NCI-H82 (cell line): ENCODE measurements around the gene BTNL9.
A peak's percentile ranks its signal among the peaks of the same experiment; 100 is the strongest.
"Not testable (repeated sequence)": the region's sequence is repeated elsewhere in the genome, so short reads cannot be mapped to it uniquely, and the experiment has no call there.

ENCODE experiments used
- DNase-seq: peaks from one replicate; lab custom pipeline; 2025; lab: John Stamatoyannopoulos, UW

The BTNL9 gene

GRCh38 chr5:181061645-181062044, 21.6 kb downstream of the BTNL9 start:
- DNase-seq, result no peak

GRCh38 chr5:181062631-181063030, 22.6 kb downstream of the BTNL9 start:
- DNase-seq, result no peak

- DNase-seq, result no peak
These were observed 23.4 kb downstream of the BTNL9 start for GRCh38 chr5:181063514-181063913.

DNA sequence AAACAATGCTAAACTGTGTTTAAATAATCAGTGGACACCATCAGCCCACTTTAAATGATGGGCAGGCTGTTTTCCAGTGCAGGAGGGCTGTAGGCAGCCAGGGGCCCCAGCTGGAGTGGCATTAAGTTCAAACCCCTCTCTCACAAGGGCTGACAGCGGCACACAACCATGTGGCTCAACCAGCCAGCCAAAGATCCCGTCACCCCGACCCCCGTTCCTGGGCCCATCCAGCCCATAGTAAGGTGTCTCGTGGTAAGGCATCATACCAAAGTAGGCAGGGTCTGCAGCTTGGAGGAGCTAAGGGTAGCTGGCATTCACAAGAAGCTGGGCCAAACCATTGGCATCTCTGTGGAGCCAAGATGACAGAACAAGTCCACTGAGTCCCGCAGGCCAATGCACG, 24.9 kb downstream of the BTNL9 start:
- DNase-seq, result no peak

DNA sequence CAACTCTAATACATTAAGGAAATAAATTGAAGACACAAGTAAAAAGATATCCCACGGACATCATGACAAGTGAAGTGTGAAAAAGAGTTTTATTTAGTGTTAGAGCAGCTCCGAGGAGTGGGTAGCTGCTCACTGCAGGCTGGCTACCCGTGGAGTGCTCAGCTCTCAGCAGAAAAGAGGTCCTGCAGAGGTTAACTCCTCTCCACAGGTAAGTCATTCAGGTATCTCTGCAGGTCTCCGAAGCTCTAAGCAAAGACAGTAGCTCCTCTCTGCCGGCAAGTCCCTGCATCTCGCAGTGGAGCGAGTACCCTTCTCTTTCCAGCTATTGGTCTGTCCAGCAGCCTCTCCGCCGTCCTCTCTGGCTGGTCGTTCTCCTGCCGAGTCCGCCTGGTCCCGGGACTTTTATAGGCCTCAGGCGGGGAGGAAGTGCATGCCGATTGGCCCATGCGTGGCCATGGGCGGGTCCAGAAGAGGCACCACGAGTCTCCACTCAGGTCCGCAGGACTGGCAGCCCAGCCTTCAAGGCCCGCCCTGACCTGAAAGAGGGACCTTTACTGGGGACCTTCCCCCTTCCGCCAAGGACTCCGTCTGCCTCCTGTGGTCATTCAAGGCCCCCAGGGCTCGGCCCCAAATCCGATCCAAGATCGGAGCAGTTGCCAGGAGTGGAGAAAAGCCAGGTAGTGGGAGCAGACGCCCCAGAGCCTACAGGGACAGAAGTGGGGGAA, 29.9 kb downstream of the BTNL9 start:
- no peak for DNase-seq

DNA sequence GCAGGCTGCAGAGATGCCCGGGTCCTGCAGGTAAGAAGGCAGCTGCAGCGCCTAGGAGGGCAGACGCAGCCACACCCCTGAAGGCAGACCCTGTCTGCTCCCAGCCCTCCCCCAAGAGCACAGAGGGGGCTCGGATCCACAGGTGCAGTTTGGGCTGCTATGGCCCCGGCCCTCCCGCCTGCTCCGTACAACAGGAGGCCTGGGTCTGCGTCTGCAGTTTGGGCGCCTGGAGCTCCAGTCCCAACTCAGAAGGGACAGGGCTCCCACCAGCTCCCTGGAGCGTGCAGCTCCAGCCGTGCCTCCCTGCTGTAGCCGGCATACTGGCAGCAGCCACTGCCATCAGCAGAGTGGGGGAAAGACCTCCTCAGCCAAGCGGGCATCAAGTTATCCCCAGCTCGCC, 30.5 kb downstream of the BTNL9 start:
- no peak for DNase-seq

DNA sequence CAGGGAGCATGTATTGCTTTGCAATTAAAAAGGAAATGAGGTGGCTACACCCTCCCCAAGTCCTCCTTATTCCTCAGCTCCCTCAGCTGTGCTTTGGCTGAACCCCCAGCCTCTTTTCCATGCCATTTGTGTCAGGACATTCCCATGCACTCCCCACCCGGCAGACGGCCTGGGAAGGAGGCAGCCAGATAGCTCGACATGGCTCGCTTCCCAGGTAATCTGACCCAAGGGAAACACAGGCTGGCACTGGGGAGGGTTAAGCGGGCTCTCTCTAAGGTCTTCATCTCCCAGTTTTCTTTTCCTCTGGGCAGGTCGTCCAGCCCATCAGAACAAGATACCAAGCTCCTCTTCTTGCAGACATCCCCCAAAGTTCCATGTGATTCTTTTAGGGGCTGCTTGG, 31.2 kb downstream of the BTNL9 start:
- DNase-seq, result no peak

- DNase-seq, result no peak
These were observed 36.9 kb downstream of the BTNL9 start for GRCh38 chr5:181076920-181077319.

DNA sequence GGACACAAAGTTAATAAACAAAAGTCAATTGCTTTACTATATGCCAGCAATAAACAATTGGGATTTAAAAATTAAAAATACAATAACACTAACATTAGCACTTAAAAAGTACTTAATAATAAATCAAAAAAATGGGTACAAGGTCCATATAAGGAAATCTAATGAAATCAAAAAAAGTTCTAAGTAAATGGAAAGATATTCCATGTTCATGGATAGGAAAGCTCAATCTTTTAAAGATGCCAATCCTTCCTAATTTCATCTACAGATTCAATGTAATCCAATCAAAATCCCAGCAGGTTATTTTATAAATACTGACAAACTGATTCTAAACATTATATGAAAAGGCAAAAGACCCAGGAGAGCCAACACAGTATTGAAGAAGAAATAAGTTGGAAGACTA, 41.9 kb downstream of the BTNL9 start:
- DNase-seq, result no peak

DNA sequence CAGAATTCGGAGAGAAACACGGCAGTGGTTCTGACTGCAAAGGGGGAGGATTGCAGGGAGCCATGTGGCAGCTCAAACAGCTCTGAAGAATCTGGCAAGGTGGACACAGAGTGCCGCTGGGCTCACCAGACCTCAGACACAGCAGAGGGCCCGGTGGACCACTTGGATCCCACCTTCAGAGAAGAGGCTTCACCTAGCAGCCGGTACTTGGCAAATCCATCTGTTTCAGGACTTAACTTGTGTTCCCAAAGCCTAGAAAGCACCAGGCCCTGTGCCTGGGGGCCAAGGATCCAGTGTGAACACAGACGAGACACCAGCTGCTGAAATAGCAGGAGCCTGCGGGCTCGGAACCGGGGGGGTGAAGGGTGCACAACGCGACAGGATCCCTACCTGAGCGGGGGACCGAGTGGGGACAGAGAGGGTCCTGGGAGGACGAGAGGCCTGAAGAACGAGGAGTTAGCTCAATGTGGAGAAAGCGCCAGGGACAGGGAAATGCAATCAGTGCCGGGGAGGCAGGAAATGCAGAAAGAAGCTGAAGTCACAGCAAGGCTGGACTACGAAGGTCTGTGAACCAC, 44.6 kb downstream of the BTNL9 start:
- DNase-seq, result no peak

DNA sequence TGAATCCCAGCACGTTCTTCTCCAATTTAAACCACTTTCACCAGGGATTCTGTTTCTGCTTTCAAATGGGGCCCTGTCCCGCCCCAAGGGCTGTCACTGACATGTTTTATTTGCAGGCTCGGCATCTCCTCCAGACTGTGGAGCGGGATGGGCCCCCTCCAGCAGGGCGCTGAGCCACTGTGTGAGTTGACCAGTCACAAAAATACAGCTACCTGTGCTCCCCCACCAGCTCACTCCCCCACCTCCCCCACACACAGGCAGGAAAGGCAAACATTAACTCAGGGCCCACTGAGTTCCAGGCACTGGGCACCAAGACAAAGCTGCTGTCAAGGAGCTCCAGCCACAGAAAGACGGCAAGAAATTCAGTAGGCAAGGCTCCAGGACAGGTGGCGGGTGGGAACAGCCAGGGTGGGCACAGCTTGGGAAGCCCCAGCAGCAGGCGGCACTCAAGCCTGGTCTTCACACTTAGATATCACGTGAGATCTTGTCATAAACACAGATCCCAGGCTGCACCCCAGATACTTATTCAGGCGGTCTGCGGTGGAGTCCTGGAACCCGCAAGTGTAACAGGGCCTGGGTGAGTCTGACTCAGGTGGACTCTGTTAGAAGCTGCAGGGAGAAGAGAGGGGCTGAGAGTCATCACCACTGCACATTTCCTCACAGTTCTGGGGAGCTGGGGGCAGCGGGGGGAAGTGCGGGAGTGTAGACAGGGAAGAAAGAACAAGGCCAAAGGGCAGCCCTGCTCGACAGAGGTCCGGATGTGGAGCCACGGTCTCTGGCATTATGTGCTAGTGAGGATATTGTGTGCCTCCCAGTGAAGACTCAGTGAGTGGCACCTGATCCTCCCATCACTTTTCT, 46.2 kb downstream of the BTNL9 start:
- no peak for DNase-seq

DNA sequence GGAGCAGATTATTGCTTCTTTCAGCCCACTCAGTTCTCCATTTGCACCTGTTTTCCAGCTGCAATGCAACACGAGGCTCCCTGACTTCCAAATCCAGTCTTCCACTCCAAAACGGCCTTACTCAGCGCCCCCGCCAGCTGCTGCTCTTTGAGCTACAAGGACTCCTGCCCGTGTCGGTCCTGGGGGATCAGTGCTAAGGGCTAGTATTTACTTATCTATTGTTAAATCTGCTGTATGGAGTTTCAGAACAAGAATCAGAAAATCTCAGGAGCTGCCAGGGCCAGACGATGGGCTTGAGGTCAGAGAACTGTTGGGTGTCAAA, 46.8 kb downstream of the BTNL9 start:
- DNase-seq, result no peak

- no peak for DNase-seq
These were observed 47.2 kb downstream of the BTNL9 start for GRCh38 chr5:181087309-181087708.

DNA sequence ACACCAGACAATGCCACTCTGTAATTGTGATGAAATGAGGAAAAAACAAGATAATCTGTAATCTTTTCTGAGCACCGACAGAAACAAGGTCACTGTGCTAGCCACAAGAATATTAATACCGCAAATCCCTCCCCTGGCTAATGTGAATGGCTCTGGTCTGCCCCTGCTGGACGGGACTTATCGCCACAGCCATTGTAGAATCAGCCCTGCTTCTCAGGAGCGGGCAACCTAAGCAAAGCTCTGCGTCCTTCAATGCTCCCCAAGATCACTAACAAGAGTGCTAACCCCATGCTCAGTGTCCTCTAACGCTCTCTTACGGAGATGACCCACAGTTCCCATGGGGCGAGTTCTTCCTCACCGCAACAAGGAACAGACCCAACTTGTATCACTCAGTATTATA, 48.2 kb downstream of the BTNL9 start:
- DNase-seq, result peak; percentile 32

DNA sequence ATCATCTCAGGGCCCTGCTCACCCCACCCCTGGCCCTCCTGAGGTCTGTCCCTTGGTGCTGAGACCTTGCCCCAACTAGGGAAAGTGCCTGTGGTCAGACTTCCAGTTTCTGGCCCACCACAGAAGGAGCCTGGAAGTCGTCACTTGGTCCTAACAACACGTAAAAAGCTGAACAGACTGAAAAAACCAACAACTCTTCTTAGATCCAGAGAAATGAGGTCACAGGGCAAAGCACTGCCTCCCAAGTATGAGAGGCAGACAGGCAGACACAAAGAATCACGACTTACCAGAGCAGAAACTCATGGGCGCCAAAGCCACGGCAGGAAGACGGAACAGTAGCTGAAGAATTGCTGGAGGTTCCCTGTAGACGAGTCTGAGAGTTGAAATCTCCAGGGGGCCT, 52.4 kb downstream of the BTNL9 start:
- DNase-seq, result no peak

DNA sequence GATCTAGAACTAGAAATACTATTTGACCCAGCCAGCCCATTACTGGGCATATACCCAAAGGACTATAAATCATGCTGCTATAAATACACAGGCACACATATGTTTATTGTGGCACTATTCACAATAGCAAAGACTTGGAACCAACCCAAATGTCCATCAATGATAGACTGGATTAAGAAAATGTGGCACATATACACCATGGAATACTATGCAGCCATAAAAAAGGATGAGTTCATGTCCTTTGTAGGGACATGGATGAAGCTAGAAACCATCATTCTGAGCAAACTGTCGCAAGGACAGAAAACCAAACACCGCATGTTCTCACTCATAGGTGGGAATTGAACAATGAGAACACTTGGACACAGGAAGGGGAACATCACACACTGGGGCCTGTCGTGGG, 55.1 kb downstream of the BTNL9 start:
- DNase-seq, result not testable (repeated sequence)

- DNase-seq, result not testable (repeated sequence)
These were observed 56.8 kb downstream of the BTNL9 start for GRCh38 chr5:181096721-181097382.

DNA sequence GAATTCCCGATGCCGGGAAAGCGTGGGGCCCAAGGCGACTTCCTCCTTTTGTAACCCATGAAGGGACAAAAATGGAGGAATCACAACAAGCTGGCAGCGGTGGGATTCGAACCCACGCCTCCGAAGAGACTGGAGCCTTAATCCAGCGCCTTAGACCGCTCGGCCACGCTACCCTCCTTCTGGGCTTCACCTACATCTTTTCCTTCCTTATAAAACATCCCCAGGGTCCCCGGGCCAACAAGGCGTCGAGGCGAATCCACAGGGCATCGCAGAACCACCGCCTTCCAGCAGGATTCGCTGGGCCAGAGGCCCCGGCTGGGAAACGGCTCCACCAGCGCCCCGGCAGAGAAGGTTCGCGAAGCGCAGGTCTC, 57.3 kb downstream of the BTNL9 start:
- not testable (repeated sequence) for DNase-seq

DNA sequence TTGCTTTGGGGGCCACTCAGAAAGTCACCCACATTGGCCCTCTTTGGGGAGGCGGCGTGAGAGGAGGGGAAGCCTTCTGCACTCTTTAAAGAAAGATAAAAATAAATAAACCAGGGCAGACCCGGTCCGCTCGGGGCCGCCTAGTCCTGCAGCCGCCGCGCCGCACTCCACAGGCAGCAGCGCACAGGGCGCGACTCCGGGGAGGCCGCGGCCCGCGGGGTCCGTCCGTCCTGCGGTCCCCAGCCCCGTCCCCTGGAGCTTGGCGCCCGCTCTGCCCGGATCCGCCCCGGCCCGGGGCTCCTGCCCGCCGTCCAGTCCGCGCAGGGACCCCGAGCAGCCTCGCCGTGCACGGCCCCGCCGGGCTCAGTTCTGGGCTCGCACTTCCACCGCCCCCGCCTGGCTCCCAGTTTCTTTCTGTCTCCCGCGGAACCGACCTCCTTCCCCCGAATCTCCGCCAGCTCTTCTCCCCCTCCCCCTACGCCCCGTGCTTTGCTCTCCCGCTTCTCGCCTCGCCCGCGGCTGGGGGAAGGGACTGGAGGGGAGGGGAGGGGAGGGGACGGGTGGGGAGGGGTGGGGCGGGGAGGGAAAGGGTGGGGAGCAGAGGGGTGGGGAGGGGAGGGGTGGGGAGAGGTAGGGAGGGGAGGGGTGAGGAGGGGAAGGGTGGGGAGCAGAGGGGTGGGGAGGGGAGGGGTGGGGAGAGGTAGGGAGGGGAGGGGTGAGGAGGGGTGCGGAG, 57.9 kb downstream of the BTNL9 start:
- not testable (repeated sequence) for DNase-seq

- no peak for DNase-seq
These were observed 58.9 kb downstream of the BTNL9 start for GRCh38 chr5:181098762-181099601.

DNA sequence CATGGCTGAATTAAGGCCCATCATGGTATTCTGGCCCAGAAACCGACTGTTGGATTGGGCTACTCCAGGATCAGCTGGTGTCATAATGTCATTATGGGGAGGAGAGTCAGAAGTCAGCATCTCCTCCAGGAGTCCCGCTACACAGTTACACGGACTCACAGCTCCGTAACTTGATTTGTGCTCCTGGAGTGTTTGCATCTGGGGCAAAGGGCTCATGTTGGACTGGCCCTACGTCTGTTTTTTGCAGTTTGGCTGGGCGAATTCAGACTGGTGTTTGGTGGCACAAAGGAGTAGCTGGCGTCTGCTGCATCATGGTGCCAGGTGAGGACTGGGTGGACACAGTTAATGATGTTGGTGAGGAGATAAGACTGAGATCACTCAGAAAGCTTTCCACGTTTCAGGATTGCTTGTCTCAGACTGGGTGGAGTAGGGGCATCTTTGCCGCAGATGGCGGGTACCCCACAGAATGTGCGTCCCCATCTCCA, 59.6 kb downstream of the BTNL9 start:
- no peak for DNase-seq
